HG03108 (cell line): Measurements from ENCODE around the gene XYLT1.

Experiments
- ATAC-seq: cut with Tn5 transposase; IDR thresholded peaks from one replicate; pipeline ENCODE4 v1.9.1; 2021; ENCODE audit warnings: moderate library complexity; ENCODE audit not compliant: unreplicated experiment

The XYLT1 gene

DNA sequence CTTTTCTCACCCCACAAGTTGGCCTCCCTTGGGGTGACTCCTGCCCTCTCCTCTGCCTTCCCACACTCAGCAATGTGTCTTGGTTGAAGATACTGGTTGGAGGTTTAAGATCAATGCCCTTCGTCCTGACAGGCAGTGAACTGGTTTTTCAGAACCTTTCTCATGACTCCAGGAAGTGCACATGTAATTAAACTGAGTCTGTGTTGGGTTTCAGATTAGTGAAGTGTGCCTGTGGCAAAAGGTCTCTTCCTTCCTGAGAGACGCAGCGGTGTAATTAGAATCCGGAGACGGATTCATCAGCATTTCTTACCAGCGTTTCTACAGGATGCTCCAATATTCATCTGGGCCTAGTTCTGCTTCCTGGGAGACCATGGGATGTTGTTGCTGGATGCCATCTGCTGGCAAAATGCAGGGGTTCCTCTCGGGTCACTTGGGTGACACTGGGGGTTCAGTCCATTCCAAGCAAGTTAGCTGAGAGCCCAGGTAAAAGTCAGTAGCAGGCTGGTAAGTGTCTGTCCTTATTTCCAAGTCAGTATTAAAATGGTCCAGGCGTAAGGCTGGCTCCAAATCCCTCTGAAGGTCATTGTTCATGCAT is 233.3 kb downstream of the XYLT1 start:
- no peak for ATAC-seq

DNA sequence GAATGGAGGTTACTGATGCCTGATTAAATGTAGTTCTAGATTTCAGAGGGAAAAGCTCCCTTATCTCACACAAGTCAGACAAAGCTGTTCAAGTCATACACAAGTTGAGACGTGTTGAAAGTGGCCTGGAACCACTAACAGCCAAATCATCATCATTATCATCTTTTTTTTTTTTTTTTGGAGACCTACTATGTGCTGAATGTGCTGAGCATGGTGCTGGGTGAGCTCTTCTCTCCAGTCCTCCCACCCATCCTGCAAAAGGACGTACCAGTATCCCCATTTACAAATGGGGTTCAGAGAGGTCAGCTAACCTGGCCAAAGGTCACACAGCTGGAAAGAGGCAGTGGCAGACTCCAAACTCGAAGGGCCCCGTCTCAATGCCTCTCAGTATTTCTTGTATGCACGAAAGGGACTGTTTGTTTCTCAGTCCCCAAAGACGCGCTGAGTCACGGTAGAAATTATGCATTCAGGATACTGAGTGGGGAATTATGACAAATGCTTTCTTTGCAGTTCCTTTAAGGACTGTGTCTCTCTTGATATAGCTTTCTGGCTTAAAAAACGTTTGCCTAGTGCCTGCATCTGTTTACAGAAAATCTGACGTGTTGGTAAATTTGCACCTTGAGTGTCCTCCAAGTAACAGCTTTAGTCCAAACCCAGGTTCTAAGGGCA is 235.5 kb downstream of the XYLT1 start:
- ATAC-seq = no peak

DNA sequence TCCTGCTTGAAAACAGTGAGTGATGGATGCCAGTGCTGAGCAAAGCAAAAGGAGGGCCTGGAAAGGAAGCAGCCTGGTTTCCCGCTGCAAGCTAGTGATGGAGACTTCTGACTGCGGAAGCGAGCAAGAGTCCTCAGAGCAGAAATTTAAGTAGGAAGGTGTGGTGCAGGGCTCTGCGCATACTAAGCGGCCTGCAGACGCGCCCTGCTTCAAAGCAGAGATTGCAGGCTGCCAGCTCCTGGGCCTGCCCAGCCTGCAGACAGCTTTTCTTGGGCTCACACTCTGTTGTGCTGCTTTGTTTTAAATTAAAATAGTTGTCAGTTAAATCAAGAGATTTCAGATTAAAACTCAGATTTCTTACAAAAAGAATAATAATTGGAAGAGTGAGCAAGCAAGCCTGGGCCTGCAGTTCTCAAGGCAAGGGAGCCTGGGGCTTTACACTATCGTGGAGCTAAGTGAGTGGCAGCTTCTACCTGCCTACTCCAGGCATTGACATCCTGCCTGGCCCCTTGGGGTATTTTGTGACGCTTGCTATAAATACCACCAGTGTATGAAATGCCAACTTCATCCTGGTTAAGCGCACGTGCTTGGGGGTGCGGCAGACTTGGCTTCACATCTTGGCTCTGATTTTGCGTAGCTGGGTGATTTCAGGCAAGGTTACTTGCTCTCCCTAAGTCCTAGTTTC is 237.3 kb downstream of the XYLT1 start:
- ATAC-seq = no peak

DNA sequence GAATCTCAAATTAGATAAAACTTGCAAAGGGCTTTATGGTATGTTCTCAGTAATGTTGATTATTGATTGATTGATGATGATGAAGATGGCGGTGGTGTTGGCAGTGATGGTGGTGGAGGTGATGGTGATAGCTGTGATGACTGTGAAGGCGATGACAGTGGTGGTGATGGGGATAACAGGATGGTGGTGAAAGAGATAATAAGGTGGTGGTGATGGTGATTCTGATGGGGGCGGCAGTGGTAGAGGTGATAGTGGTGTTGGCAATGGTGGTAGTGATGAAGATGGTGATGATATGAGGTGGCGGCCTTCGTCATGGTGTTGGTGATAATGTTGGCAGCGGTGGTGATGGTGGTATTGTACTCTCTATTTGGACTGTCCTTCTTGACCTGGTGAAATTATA is 238.3 kb downstream of the XYLT1 start:
- no peak for ATAC-seq

DNA sequence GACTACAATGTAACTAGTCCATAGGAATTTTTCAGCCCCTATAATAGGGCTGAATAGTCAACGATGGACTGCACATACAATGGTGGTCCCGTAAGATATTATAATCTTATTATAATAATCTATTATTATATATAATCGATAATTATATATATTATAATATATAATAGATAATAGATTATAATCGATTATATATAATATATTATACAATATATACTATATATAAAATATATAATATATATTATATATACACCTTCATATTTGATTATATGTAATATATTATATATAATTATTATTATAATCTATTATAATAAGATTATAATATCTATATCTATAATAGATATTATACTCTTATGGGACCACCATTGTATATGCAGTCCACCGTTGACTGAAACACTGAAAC is 238.8 kb downstream of the XYLT1 start:
- ATAC-seq = no peak

DNA sequence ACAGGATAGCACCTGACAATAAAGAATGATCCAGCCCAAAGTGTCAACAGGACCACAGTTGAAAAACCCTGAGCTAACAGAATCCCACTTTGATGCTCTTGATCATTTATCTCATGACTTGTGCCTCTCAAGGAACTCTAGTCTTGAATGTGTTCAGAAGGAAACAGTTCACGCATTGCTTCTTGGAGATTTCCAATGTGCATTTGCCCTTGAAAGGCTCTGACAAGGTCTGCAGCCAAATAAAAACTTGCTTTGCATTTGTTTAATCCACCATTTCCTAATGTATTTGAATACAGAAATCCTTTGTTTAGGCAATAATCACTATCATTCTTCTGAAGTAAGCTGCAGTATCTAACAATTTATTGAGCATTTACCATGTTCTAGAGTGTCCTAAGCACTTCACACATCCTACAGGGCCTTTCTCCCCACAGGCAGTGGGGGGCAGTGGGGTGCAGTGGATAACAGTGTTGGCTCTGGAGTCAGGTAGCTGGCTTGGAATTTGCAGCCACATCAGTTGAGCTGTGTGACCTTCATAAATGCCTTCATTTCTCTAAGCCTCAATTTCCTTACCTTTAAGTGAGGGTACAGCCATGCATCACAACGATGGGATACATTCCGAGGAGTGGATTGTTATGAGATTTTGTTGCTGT is 239.7 kb downstream of the XYLT1 start:
- no peak for ATAC-seq

DNA sequence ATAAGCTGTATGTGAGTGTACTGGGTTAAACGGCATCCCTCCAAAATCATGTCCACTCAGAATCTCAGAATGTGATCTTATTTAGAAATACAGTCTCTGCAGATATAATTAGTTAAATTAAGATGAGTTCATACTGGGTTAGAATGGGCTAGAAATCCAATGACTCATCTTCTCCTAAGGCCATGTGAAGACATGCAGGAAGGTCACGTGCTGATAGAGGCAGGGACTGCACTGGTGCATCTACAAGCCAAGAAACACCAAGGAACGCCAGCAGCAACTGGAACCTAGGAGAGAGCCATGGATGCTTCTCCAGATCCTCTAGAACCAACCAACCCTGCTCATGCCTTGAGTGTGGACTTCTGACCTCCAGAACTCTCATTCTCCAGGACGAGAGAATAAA is 241.0 kb downstream of the XYLT1 start:
- ATAC-seq = no peak

DNA sequence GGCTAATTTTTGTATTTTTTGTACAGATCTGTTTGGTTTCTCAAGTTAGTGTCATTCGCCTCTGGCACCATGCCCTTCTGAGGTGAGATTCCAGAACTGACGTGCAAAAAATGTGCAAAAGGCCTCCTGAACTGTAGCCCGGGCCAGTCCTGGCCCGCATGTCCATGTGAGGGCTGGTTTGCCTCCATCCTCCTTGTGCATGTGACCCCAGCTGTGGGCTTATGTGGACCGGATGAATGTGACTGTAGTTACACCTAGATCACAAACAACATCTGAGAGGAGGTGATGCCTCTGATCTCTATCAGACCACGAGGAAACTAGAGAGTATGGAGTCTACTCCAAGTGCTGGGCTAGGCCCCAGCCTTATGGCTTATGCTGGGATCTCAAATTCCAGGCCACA is 241.6 kb downstream of the XYLT1 start:
- ATAC-seq = no peak

DNA sequence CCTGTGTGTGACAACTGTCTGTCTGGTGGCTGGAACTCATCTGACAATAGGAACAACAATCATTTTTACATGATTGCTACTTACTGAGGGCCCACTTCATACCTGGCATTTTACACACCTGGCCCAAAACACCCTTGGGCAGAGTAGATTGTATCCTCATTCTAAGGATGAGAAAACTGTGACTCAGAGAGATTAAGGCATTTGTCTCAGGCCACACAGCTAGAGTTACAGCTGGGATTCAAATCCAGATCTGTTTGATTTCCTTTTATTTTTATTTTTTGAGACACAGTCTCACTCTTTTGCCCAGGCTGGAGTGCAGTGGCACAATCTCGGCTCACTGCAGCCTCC is 242.1 kb downstream of the XYLT1 start:
- no peak for ATAC-seq

DNA sequence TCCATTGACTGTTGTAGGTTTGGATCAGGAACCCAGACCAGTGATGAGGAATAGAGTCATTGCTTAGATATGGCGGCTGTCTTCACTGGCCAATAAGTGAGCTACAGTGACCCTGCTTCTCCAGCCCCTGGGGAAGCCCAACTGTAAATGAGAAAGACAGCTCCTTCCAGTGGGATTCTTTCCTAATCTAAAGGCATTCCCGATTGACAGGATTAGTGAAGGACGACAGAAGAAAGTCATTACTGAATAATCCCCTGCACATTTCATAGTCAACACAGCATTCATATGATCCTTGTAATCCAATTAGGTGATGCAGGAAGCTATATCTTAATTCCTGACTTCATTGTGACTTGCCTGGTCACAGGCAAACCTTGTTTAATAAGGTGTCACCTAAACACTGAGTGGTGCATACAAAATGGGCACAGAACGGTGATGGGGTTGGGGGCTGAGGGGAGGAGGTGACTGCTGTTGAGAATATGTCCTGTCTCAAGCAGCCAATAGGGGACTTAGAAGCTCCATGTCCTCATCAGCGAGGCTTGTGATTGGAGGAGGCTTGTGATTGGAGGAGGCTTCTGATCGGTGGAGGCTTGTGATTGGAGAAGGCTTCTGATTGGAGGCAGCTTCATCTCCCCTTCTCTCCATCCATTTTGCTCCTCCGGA is 242.6 kb downstream of the XYLT1 start:
- no peak for ATAC-seq

DNA sequence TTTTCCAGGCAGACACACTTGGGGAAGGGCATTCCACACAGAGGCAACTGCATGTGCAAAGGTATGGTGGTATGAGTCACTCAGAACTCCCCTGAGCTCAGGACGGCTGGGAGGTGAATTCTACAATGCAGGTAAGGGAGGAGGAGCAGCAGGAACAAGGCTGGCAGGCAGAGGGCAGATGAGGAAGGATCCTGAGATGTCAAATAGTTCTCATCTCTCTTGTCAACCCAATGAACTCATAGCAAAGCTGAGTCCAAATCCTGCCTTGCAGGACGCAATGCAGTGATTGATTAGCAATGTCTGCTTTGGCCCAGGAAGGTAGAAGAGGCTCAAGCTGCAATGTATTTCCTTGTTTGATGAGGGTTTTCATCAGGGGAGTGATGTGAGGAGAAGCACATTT is 243.5 kb downstream of the XYLT1 start:
- no peak for ATAC-seq

DNA sequence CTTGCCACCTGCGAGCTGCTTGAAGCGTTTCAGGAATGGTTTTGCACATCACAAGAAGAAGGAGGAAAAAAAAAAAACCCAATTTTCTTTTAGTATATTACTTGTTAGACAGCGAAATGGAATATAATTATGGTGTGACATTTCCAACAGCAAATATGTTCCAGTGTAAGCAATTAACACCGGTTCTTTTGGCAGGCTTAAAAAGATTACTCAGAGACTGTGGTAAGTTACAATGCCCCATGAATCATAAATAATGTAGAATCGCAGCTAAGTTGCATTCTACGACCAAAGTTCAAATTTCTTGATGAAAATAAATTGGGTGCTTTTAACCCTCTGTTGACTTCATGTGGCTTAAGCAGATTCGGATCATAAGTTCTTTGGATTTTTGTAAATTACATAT is 245.2 kb downstream of the XYLT1 start:
- ATAC-seq = no peak

DNA sequence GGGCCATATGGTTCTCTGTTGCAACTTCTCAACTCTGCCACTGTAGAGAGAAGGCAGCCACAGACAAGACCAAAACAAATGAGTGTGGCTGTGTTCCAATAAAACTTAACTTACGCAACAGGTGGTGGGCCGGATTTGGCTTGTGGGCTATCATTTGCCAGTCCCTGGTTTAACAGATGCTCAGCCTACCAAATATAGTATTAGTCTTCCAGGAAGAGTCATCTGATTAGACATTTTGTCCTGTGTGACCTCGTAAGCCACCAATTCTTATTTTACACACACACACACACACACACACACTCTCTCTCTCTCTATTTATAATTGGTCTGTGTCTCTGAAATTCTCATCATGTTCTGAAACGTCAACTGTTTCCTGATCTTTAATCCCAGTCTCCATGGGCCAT is 245.9 kb downstream of the XYLT1 start:
- no peak for ATAC-seq

DNA sequence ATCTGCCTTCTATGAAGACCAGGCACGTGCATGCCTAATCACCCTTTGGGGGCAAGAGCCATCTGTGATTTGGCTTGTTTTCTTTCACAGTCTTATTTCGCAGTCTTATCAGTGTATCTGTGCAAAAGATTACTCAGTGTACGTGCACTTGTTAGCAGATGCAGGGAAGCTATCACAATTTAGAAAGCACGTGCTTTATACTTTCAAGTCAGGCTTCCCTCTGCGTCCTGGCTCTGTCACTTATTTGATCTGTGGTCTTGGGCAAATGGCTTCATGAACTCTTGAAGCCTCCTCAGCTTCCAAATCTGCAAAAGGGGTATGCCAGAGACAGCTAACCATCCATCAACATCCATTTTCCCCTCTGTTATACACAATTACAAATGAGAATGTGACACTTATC is 246.4 kb downstream of the XYLT1 start:
- ATAC-seq = no peak

DNA sequence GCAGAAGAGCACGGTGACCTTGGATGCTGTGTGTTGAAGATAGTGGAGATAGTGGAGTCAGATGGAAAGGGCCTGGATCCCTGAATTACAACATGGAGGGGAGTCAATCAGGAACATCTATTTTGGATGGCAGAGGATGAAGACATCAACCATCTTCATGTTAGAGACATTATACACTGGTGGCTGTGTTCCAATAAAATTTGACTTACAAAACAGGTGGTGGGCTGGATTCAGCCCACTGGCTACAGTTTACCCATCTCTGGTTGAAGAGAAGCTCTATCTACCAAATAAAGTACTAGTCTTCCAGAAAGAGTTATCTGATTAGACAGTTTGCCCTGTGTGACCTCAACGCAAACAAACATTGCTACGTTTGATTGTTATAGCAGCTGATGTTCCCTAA is 247.2 kb downstream of the XYLT1 start:
- ATAC-seq = no peak

DNA sequence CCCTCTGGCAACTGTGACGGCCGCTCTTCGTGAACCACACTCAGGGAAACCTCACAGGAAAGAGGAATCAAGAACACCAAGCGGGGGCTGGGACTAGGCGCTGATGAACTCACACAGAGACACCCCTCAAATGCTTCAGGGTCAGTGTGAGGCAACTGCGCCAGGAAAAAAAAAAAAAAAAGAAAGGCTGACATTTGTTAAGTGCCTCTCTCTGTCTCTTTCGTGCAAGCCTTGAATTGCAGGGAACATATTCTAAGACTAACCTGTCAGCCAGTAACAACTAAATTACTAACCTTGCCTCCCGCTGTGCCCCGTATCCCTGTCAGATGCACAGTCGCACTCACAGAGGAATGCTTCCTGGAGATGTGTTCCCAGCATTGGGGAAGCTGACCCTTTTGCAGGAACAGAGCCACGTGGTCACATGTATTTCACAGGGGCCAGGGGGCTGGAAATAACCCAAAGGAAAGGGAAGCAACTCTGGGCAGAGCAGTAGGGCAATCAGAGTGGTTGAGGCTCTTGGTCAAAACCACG is 247.8 kb downstream of the XYLT1 start:
- no peak for ATAC-seq

DNA sequence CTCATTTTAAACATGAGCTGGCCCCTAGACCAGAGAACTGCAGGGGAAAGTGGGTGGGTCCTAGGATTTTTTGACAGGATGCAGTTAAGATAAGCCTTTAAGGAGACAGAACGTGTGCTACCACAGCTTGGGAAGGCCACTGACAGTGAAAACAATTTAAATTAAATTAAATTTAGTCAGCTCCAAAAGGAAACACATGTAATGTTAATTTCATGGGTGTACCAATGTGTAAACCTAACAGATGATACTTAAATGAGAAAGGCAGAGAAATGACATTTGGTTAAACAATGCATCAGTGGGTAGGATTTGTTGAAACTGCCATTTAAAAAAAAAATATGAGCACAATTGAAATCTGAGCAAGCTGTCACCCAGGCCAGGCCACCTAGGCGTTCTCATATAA is 250.8 kb downstream of the XYLT1 start:
- no peak for ATAC-seq

DNA sequence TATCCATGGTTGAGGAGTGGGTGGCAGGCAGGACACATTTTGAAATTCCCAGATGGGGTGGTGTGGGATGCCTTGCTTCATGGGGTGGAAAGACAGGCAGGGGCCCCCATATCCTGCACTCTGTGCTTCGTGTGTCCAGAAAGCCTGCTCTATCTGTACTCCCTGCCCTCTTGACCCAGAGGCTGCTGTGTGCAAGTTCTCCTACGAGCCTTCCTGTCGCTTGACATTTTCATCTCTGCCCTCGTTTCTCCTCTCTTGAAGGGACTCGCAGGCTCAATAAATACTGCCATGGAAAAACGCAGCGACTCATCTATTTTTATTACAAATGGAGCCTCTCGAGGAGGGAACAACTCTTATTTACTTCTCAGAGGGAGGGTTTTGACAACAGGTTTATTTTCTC is 254.8 kb downstream of the XYLT1 start:
- ATAC-seq = no peak

DNA sequence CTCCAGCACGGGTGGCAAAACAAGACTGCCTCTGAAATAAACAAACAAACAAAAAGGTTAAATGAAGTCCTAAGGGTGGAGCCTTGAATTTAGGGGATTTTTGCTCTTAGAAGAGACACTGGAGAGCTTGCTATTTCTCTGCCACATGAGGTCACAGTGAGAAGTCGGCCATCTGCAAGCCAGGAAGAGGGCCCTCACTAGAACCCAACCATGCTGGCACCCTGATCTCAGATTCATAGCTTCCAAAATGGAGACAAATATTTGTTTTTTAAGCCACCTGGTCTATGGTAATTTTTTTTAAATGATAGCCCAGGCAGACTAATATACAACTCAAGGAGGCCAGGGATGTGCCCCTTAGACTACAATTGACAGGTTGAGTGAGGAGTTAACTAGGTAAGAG is 255.5 kb downstream of the XYLT1 start:
- no peak for ATAC-seq

DNA sequence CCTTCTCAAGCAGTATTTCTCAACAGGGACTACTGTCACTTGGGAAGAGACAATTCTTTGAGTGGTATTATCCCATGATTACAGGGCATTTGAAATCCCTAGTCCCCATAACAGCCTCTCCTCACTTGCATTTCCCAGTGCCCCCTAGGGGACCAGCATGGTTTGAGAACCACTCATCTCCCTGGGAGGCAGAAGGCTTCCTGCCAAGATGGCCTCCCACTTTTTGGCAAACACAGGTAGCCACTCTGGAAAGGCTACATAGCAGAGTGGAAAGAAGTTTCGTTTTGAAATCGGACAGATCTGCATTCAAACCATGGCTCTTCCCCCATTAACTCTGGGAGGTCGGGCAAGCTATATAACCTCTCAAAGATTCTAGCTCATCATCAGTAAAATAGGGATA is 256.8 kb downstream of the XYLT1 start:
- ATAC-seq = no peak

DNA sequence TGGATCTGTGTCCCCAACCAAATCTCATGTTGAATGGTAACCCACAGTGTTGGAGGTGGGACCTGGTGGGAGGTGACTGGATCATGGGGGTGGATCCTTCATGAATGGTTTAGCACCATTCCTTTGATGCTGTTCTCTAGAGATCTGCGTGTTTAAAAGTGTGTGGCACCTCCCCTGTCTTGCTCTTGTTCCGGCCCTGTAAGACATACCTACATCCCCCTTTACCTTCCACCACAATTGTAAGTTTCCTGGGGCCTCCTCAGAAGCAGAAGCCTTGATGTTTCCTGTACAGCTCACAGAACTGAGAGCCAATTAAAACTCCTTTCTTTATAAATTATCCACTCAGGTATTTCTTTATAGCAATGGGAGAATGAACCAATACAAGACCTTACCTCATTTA is 257.7 kb downstream of the XYLT1 start:
- ATAC-seq = no peak
